Measurements from ENCODE around the gene CPA2. TPM values are rescaled to one million over a fixed set of nuclear protein-coding genes. Genes with fewer than 3 reads are reported as not detected.
A peak's percentile ranks its signal among the peaks of the same experiment; 100 is the strongest.
"Not testable (repeated sequence)": the region's sequence is repeated elsewhere in the genome, so short reads cannot be mapped to it uniquely, and the experiment has no call there.

CPA2 gene
- total and polyA plus RNA-seq, 9 donors, result 0.05 to 3.6 (median 0.80) TPM; not detected in 4

- intact Hi-C loops (cut with DNase I), result no loop called here
- Histone ChIP-seq H3K4me3 (no peak overlapping the region), H3K36me3 (no peaks in the 10 kb centered on the region), H3K9me3 (no peaks in the 10 kb centered on the region), H3K27me3 (no peaks in the 10 kb centered on the region), H3K27ac (no peak overlapping the region), H3K4me1 (ENCODE audit: insufficient read depth) (no peaks in the 10 kb centered on the region)
- no peak for TF ChIP-seq CTCF (IDR thresholded peaks at IDR 0.05)
- no peak for TF ChIP-seq POLR2A (IDR thresholded peaks at IDR 0.05)
- TF ChIP-seq EP300 (IDR thresholded peaks at IDR 0.05), result no peak
- 83 to 96% (median 89%) methylated on average over 1 of the region's 1 CpG for WGBS, 3 donors
- DNase-seq, result no peak
Observed at GRCh38 chr7:130240240-130240639, 26.4 kb upstream of the CPA2 start.

GRCh38 chr7:130242198-130243014 lies 24.3 kb upstream of the CPA2 start:
- 60 to 63% (median 63%) methylated on average over 5 of the region's 5 CpGs for WGBS, 3 donors
- DNase-seq, result peak in 4 of 5 donors; percentile 27 to 48 (median 36)
- TF ChIP-seq POLR2A (IDR thresholded peaks at IDR 0.05), result no peak
- peak in 1 of 3 donors; percentile 20 for TF ChIP-seq CTCF (IDR thresholded peaks at IDR 0.05)
- no peak overlapping the region for H3K27ac ChIP-seq
- no peaks in the 10 kb centered on the region for H3K4me1 ChIP-seq (ENCODE audit: insufficient read depth)
- H3K27me3 ChIP-seq, result no peaks in the 10 kb centered on the region
- no peak overlapping the region for H3K4me3 ChIP-seq
- no peaks in the 10 kb centered on the region for H3K9me3 ChIP-seq
- no peaks in the 10 kb centered on the region for H3K36me3 ChIP-seq
- intact Hi-C loops (cut with DNase I), result no loop called here

GRCh38 chr7:130243486-130243885 lies 23.2 kb upstream of the CPA2 start:
- H3K4me1 ChIP-seq (ENCODE audit: insufficient read depth); DNase-seq; intact Hi-C loops (cut with DNase I); H3K27ac ChIP-seq; H3K27me3 ChIP-seq; H3K36me3 ChIP-seq; H3K9me3 ChIP-seq; H3K4me3 ChIP-seq: not testable (repeated sequence)
- WGBS, 3 donors, result 2 to 4% (median 2%) methylated on average over 1 of the region's 1 CpG

GRCh38 chr7:130246491-130246890 lies 20.2 kb upstream of the CPA2 start:
- intact Hi-C loops (cut with DNase I), result not testable (repeated sequence)
- whole genome bisulfite sequencing, 3 donors, result 88 to 97% (median 91%) methylated on average over 1 of the region's 1 CpG

GRCh38 chr7:130248842-130249241 lies 17.8 kb upstream of the CPA2 start:
- H3K36me3 ChIP-seq; DNase-seq; intact Hi-C loops (cut with DNase I); H3K27ac ChIP-seq; H3K4me1 ChIP-seq (ENCODE audit: insufficient read depth); H3K9me3 ChIP-seq; H3K4me3 ChIP-seq; H3K27me3 ChIP-seq: not testable (repeated sequence)
- 92 to 96% (median 95%) methylated on average over 5 of the region's 5 CpGs for WGBS, 3 donors

More at GRCh38 chr7:130246491-130246890, 20.2 kb upstream of the CPA2 start:
- H3K9me3 ChIP-seq; H3K4me1 ChIP-seq (ENCODE audit: insufficient read depth); H3K4me3 ChIP-seq; H3K27me3 ChIP-seq; H3K36me3 ChIP-seq; DNase-seq; H3K27ac ChIP-seq: not testable (repeated sequence)

- H3K27ac ChIP-seq; H3K4me1 ChIP-seq (ENCODE audit: insufficient read depth); H3K9me3 ChIP-seq; intact Hi-C loops (cut with DNase I); H3K36me3 ChIP-seq; H3K27me3 ChIP-seq; H3K4me3 ChIP-seq; DNase-seq: not testable (repeated sequence)
- 92 to 98% (median 96%) methylated on average over 3 of the region's 3 CpGs for WGBS, 3 donors
Observed at GRCh38 chr7:130249626-130250025, 17.0 kb upstream of the CPA2 start.
